Putamen (tissue), 1 donor: ENCODE measurements around the gene FOXD4L3.
"Not testable (repeated sequence)": the region's sequence is repeated elsewhere in the genome, so short reads cannot be mapped to it uniquely, and the experiment has no call there.

ENCODE experiments used
- DNase-seq: peaks from one replicate; pipeline ENCODE4 v3.0.0-alpha.2; 2016; ENCODE audit warnings: low spot score

The FOXD4L3 gene

DNA sequence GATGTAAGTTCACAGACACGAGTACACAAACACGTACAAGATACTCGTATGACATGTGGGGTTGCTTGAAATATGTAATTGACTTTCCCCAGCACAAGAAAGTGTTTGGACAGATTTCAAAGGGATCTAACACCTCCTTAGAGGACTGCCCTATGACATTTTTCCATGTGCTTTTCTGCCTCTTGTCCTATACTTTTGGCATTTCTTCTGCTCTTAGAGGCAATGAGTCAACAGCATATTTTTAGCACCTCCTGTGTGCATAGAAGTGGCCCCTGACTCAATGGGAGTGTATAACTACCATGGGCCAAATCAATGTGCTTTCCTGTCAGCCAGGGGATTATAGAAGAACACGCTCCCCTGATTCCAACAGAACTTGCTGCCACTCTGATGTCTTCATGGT, 49.0 kb downstream of the FOXD4L3 start:
- DNase-seq, result not testable (repeated sequence)
